Ovary (tissue), 9 donors: ENCODE results near the gene STK10. TPM values are rescaled to one million over a fixed set of nuclear protein-coding genes. Genes with fewer than 3 reads are reported as not detected.

Source experiments
- DNase-seq, 5 donors: peaks; one replicate each; pipeline ENCODE4 v3.0.0-alpha.2; 2019 to 2020
- H3K27ac ChIP-seq, 2 donors: fragments of 200-600 bp; one replicate each; pipeline versions ENCODE4 v1.5.1 to v1.8.0; 2019 to 2022
- H3K27me3 ChIP-seq: fragments of 200-600 bp; one replicate; pipeline ENCODE4 v1.8.0; 2022
- H3K36me3 ChIP-seq: fragments of 200-600 bp; sonication (generic); one replicate; pipeline ENCODE4 v1.5.1; 2019
- H3K4me1 ChIP-seq: one replicate; pipeline ENCODE4 v1.8.1; 2013; ENCODE audit warnings: mild to moderate bottlenecking, moderate library complexity; ENCODE audit not compliant: insufficient read depth
- H3K4me3 ChIP-seq: fragments of 200-600 bp; sonication (generic); one replicate; pipeline ENCODE4 v1.5.1; 2017
- H3K9me3 ChIP-seq, 2 donors: fragments of 200-600 bp in 1 of 2; sonication (generic) in 1 of 2; one replicate each; pipeline versions ENCODE4 v1.5.1 to v1.8.1; 2013 to 2019; ENCODE audit warnings: mild to moderate bottlenecking in 1 of 2, moderate library complexity in 1 of 2
- EP300 ChIP-seq: sonication (generic); formaldehyde crosslinking; IDR thresholded peaks from one replicate; pipeline ENCODE4 v1.6.1; 2017; ENCODE audit warnings: antibody characterized with exemption
- POLR2A ChIP-seq: fragments of 450-650 bp; IDR thresholded peaks from one replicate; pipeline ENCODE4 v1.6.1; 2017; ENCODE audit warnings: antibody characterized with exemption, mild to moderate bottlenecking, moderate library complexity
- WGBS, 3 donors: extraction: QIAGEN DNeasy Blood & Tissue Kit in 1 of 3; methylation state at CpG; one replicate each; pipeline versions ENCODE4 v1.1.5 to v1.1.7; 2013 to 2017; 5-methylcytosine and 5-hydroxymethylcytosine counted together
- intact Hi-C, 4 donors: fragments of 100-400 bp; cut with DNase I; formaldehyde crosslinking; loops; one replicate each; pipeline versions ENCODE4 v1.11.0 to v1.15.1; 2022 to 2023
- polyA plus RNA-seq, 2 donors: library from polyadenylated mRNA; stranded (reverse); fragments of 200-250 nt in 1 of 2; fragments of 350-450 nt in 1 of 2; fragmentation: Illumina TruSeq in 1 of 2; extraction: RNeasy Lipid Tissue Mini Kit (QIAGEN cat#74804) in 1 of 2; gene quantifications; one replicate each; pipeline ENCODE4 v1.2.3, GENCODE V29; 2013 to 2014
- total RNA-seq, 7 donors: library from RNA; depleted of rRNA in 2 of 7; stranded (reverse); fragments of >200 nt in 2 of 7; fragmentation: NEBNext Ultra II Directional in 3 of 7; extraction: Animal tissue kit (Norgen Biotek cat#: 25700) in 3 of 7; gene quantifications; one replicate each; pipeline versions ENCODE4 v1.1.0 to v1.2.4, GENCODE V29; 2016 to 2023
- TF ChIP-seq, protein P1 (sequence below), 3 donors: fragments of 450-650 bp in 2 of 3; fragments of 200-600 bp in 1 of 3; IDR thresholded peaks; one replicate each; pipeline versions ENCODE4 v1.5.1 to v1.8.0; 2016 to 2022; ENCODE audit warnings: antibody characterized with exemption in 3 of 3, mild to moderate bottlenecking in 1 of 3
- donor health status: DM: no; HTN: no; CAD: no; lungs with moderate emphysema.
- donor health status: DM: no; HTN: no; CAD: no.
- donor health status: Bipolar disorder and iron deficiency.
- donor health status: DM: yes; HTN: yes; CAD: no.
- donor health status: DM: no; HTN: no; CAD: no.
- donor health status: DM: yes; HTN: yes; CAD: no.

The STK10 gene
- total and polyA plus RNA-seq, 9 donors, result 5.4 to 15.5 (median 10.0) TPM

DNA sequence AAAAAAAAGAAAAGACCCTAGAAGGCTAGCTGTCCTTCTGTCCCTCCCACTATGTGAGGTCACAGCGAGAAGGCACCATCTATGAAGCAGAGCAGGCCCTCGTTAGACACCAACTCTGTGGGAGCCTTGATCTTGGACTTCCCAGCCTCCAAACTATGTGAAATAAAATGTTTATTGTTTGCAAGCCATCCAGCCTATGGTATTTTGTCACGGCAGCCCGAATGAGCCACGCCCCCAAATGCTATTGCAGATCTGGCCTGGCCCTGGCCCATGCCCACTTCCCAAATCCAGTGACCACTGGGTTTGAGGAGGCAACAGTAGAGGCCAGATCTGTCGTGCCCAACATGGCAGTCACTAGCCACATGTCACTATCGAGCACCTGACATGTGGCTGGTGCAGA is 10.8 kb downstream of the STK10 start:
- TF ChIP-seq, protein P1, sequence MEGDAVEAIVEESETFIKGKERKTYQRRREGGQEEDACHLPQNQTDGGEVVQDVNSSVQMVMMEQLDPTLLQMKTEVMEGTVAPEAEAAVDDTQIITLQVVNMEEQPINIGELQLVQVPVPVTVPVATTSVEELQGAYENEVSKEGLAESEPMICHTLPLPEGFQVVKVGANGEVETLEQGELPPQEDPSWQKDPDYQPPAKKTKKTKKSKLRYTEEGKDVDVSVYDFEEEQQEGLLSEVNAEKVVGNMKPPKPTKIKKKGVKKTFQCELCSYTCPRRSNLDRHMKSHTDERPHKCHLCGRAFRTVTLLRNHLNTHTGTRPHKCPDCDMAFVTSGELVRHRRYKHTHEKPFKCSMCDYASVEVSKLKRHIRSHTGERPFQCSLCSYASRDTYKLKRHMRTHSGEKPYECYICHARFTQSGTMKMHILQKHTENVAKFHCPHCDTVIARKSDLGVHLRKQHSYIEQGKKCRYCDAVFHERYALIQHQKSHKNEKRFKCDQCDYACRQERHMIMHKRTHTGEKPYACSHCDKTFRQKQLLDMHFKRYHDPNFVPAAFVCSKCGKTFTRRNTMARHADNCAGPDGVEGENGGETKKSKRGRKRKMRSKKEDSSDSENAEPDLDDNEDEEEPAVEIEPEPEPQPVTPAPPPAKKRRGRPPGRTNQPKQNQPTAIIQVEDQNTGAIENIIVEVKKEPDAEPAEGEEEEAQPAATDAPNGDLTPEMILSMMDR (IDR thresholded peaks at IDR 0.05), result no peak
- TF ChIP-seq POLR2A (no peak), EP300 (no peak)
- WGBS, 3 donors, result 88 to 92% (median 90%) methylated on average over 7 of the region's 7 CpGs
- Histone ChIP-seq H3K36me3 (no peaks in the 10 kb centered on the region), H3K27ac (no peak overlapping the region), H3K27me3 (no peaks in the 10 kb centered on the region), H3K4me3 (no peak overlapping the region), H3K4me1 (no peaks in the 10 kb centered on the region), H3K9me3 (no peaks in the 10 kb centered on the region)
- intact Hi-C loops, result no loop called here
- no peak for DNase-seq

- no peaks in the 10 kb centered on the region for H3K9me3 ChIP-seq
- TF ChIP-seq, protein P1 (IDR thresholded peaks at IDR 0.05), result no peak
- TF ChIP-seq EP300 (no peak), POLR2A (no peak)
- 73 to 78% (median 77%) methylated on average over 7 of the region's 7 CpGs for WGBS, 3 donors
- no peaks in the 10 kb centered on the region for H3K4me1 ChIP-seq
- no peak for DNase-seq
- H3K4me3 ChIP-seq, result no peak overlapping the region
- H3K27me3 ChIP-seq, result no peaks in the 10 kb centered on the region
- no peak overlapping the region for H3K27ac ChIP-seq
- no peaks in the 10 kb centered on the region for H3K36me3 ChIP-seq
- intact Hi-C loops, result no loop called here
These were observed 12.7 kb downstream of the STK10 start for GRCh38 chr5:172175263-172175719.

GRCh38 chr5:172173564-172174153 is 14.4 kb downstream of the STK10 start:
- WGBS, 3 donors, result 91 to 94% (median 91%) methylated on average over 12 of the region's 12 CpGs
- no peak overlapping the region for H3K27ac ChIP-seq
- TF ChIP-seq EP300 (no peak), POLR2A (no peak)
- TF ChIP-seq, protein P1 (IDR thresholded peaks at IDR 0.05), result no peak
- H3K9me3 ChIP-seq, result no peaks in the 10 kb centered on the region
- H3K36me3 ChIP-seq, result no peaks in the 10 kb centered on the region
- H3K27me3 ChIP-seq, result no peaks in the 10 kb centered on the region
- H3K4me3 ChIP-seq, result no peak overlapping the region
- no peaks in the 10 kb centered on the region for H3K4me1 ChIP-seq
- no peak for DNase-seq
- intact Hi-C loops, result no loop called here

DNA sequence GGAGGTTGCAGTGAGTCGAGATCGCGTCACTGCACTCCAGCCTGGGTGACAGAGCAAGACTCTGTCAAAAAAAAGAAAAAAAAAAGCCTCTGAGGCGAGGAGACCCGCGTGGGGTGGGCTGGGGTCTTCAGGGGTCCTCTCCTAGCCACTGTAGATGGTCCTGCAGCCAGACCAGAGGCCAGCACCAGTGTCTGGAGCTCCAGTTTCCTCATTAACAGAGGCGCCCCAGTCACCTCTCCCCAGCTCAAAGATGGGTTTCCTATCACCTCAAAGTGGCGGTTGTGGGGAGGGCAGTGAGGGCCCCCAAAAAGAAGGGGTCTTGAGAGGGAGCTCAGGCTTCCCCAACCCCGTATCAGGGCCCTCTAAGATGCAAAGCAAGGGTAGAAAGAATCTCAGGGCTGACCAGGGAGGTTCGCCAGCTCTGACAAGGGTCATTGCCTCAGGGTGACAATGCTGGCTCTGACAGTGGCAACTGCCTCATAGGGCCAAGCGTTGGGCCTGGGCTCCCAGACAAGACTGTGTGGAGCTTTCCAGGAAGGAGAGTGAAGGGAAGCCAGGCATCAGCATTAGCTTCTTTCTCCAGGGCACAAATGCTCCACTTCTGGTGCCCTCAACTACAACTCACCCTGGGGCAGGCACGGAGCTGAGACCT is 15.0 kb downstream of the STK10 start:
- Histone ChIP-seq H3K36me3 (no peaks in the 10 kb centered on the region), H3K27ac (no peak overlapping the region), H3K27me3 (no peaks in the 10 kb centered on the region), H3K4me3 (no peak overlapping the region), H3K4me1 (no peaks in the 10 kb centered on the region), H3K9me3 (no peaks in the 10 kb centered on the region)
- intact Hi-C loops, result no loop called here
- TF ChIP-seq, protein P1 (IDR thresholded peaks at IDR 0.05), result no peak
- TF ChIP-seq EP300 (no peak), POLR2A (no peak)
- DNase-seq, result no peak
- 84 to 92% (median 91%) methylated on average over 12 of the region's 12 CpGs for WGBS, 3 donors
